ENCODE measurements around the gene KCMF1. TPM values are rescaled to one million over a fixed set of nuclear protein-coding genes. Genes with fewer than 3 reads are reported as not detected.

The KCMF1 gene
- polyA plus RNA-seq, 1 experiment = 121 TPM

GRCh38 chr2:85064927-85065577 is 94.1 kb downstream of the KCMF1 start:
- H3K27me3 ChIP-seq (ENCODE audit: control insufficient read depth, insufficient read depth, low read length) = peaks cover 3% of the 10 kb centered on the region
- POLR2A ChIA-PET = no interaction called here
- CTCF ChIA-PET = interaction anchor here (0.6 to 6.2 kb wide), 6 partner anchors 16 to 234 kb away, joined by 3 to 214 read pairs (median 16); no protein-coding TSS in a partner anchor
- no peak overlapping the region for H3K4me3 ChIP-seq (ENCODE audit: low read depth, low read length)
- TF ChIP-seq CTCF (IDR thresholded peaks at IDR 0.05; ENCODE audit: low read depth, low read length) = no peak
- no peak for DNase-seq (ENCODE audit: low read depth, low spot score)
- H3K27ac ChIP-seq (ENCODE audit: low read depth, low read length) = no peak overlapping the region
- H3K9me3 ChIP-seq (ENCODE audit: control insufficient read depth, insufficient read depth, low read length) = no peaks in the 10 kb centered on the region

GRCh38 chr2:85066006-85066740 is 95.2 kb downstream of the KCMF1 start:
- no peaks in the 10 kb centered on the region for H3K9me3 ChIP-seq (ENCODE audit: control insufficient read depth, insufficient read depth, low read length)
- POLR2A ChIA-PET = interaction anchor here (1.3 kb wide), 2 partner anchors 219 to 473 kb away, joined by 3 to 6 read pairs; partner anchors contain the start of gene MAT2A
- no peak for DNase-seq (ENCODE audit: low read depth, low spot score)
- H3K4me3 ChIP-seq (ENCODE audit: low read depth, low read length) = no peak overlapping the region
- CTCF ChIA-PET = interaction anchor here (0.6 to 6.2 kb wide), 40 partner anchors 10 to 348 kb away, joined by 3 to 214 read pairs (median 4); partner anchors contain the start of gene TCF7L1
- H3K27me3 ChIP-seq (ENCODE audit: control insufficient read depth, insufficient read depth, low read length) = peaks cover 3% of the 10 kb centered on the region
- no peak for TF ChIP-seq CTCF (IDR thresholded peaks at IDR 0.05; ENCODE audit: low read depth, low read length)
- no peak overlapping the region for H3K27ac ChIP-seq (ENCODE audit: low read depth, low read length)

GRCh38 chr2:85066874-85067351 is 96.0 kb downstream of the KCMF1 start:
- CTCF ChIA-PET = interaction anchor here (0.6 to 6.2 kb wide), 43 partner anchors 8 to 347 kb away, joined by 3 to 214 read pairs (median 4); no protein-coding TSS in a partner anchor
- TF ChIP-seq CTCF (IDR thresholded peaks at IDR 0.05; ENCODE audit: low read depth, low read length) = peak; percentile 91
- Histone ChIP-seq H3K4me3 (ENCODE audit: low read depth, low read length) (peak overlapping the region; percentile 43), H3K27me3 (ENCODE audit: control insufficient read depth, insufficient read depth, low read length) (peaks cover 3% of the 10 kb centered on the region), H3K27ac (ENCODE audit: low read depth, low read length) (no peak overlapping the region), H3K9me3 (ENCODE audit: control insufficient read depth, insufficient read depth, low read length) (no peaks in the 10 kb centered on the region)
- DNase-seq (ENCODE audit: low read depth, low spot score) = peak; percentile 74
- POLR2A ChIA-PET = interaction anchor here (0.6 to 1.3 kb wide), 3 partner anchors 28 to 472 kb away, joined by 3 to 7 read pairs (median 6); partner anchors contain the start of gene MAT2A

GRCh38 chr2:85071096-85071495 is 100.1 kb downstream of the KCMF1 start:
- Histone ChIP-seq H3K9me3 (ENCODE audit: control insufficient read depth, insufficient read depth, low read length) (no peaks in the 10 kb centered on the region), H3K27me3 (ENCODE audit: control insufficient read depth, insufficient read depth, low read length) (no peaks in the 10 kb centered on the region), H3K27ac (ENCODE audit: low read depth, low read length) (no peak overlapping the region), H3K4me3 (ENCODE audit: low read depth, low read length) (no peak overlapping the region)
- CTCF ChIA-PET = interaction anchor here (1.9 kb wide), 1 partner anchor 229 kb away, joined by 11 read pairs; no protein-coding TSS in a partner anchor
- TF ChIP-seq CTCF (IDR thresholded peaks at IDR 0.05; ENCODE audit: low read depth, low read length) = no peak
- DNase-seq (ENCODE audit: low read depth, low spot score) = no peak
- POLR2A ChIA-PET = no interaction called here

Measured in AG04450 (cell line).